ENCODE results near the gene ZNF474. TPM values are rescaled to one million over a fixed set of nuclear protein-coding genes. Genes with fewer than 3 reads are reported as not detected.

ZNF474 gene
- total and polyA plus RNA-seq, 2 of the 4 experiments (the other 2 are of a cell fraction) = 0.24 to 0.54 TPM

DNA sequence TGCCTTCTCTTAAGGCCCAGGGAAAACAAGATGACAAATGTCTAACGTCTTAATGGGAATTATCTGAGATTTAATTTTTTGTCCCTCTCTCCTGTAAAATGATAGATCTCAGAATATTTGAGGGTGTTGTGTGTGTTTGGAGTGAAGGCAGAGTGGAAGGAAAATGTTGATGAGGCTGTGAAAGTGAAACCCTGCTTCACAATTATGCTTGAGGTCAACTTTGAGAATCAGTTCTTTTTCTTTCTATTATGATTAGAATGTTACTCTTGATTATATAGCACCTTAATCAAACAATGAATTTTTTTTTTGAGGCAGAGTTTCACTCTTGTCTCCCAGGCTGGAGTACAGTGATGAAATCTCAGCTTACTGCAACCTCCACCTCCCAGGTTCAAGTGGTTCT lies 45.8 kb upstream of the ZNF474 start:
- H3K56ac ChIP-seq (ENCODE audit: extremely low read depth, insufficient read depth, low read length) = no peak overlapping the region
- peak overlapping the region; percentile 34 for H2BK5ac ChIP-seq (ENCODE audit: low read depth, low read length, poor library complexity, severe bottlenecking)
- H3K4me1 ChIP-seq (ENCODE audit: control insufficient read depth, insufficient read depth, low read length) = peaks cover 6% of the 10 kb centered on the region; the same call in 1 of the 2 replicates
- no peaks in the 10 kb centered on the region for H3K27me3 ChIP-seq (ENCODE audit: control insufficient read depth, insufficient read depth, low read length)
- no peak overlapping the region for H3K9ac ChIP-seq (ENCODE audit: low read depth, low read length)
- TF ChIP-seq, protein P1, sequence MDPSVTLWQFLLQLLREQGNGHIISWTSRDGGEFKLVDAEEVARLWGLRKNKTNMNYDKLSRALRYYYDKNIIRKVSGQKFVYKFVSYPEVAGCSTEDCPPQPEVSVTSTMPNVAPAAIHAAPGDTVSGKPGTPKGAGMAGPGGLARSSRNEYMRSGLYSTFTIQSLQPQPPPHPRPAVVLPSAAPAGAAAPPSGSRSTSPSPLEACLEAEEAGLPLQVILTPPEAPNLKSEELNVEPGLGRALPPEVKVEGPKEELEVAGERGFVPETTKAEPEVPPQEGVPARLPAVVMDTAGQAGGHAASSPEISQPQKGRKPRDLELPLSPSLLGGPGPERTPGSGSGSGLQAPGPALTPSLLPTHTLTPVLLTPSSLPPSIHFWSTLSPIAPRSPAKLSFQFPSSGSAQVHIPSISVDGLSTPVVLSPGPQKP (IDR thresholded peaks at IDR 0.05; ENCODE audit: borderline replicate concordance, low read depth, low read length) = no peak
- no peak for TF ChIP-seq BHLHE40 (IDR thresholded peaks at IDR 0.05; ENCODE audit: low read depth, low read length)
- TF ChIP-seq MAZ (IDR thresholded peaks at IDR 0.05; ENCODE audit: borderline replicate concordance, low read depth, low read length) = no peak
- no peak for TF ChIP-seq SMC3 (IDR thresholded peaks at IDR 0.05; ENCODE audit: low read depth, low read length)
- no peak for TF ChIP-seq MXI1 (IDR thresholded peaks at IDR 0.05; ENCODE audit: borderline replicate concordance, low read depth, low read length)
- TF ChIP-seq CHD1 (IDR thresholded peaks at IDR 0.05; ENCODE audit: low read depth, low read length) = no peak
- no peak for TF ChIP-seq POLR2A (IDR thresholded peaks at IDR 0.05; ENCODE audit: low read depth, low read length)
- TF ChIP-seq RFX5 (IDR thresholded peaks at IDR 0.05; ENCODE audit: low read depth, low read length) = no peak
- TF ChIP-seq, protein P2, sequence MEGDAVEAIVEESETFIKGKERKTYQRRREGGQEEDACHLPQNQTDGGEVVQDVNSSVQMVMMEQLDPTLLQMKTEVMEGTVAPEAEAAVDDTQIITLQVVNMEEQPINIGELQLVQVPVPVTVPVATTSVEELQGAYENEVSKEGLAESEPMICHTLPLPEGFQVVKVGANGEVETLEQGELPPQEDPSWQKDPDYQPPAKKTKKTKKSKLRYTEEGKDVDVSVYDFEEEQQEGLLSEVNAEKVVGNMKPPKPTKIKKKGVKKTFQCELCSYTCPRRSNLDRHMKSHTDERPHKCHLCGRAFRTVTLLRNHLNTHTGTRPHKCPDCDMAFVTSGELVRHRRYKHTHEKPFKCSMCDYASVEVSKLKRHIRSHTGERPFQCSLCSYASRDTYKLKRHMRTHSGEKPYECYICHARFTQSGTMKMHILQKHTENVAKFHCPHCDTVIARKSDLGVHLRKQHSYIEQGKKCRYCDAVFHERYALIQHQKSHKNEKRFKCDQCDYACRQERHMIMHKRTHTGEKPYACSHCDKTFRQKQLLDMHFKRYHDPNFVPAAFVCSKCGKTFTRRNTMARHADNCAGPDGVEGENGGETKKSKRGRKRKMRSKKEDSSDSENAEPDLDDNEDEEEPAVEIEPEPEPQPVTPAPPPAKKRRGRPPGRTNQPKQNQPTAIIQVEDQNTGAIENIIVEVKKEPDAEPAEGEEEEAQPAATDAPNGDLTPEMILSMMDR (conservative IDR thresholded peaks at IDR 0.05; ENCODE audit: low read depth, low read length) = no peak
- TF ChIP-seq FOS (IDR thresholded peaks at IDR 0.05; ENCODE audit: low read depth, low read length) = no peak
- no peak for TF ChIP-seq MAFK (IDR thresholded peaks at IDR 0.05; ENCODE audit: low read depth, low read length)
- TF ChIP-seq RCOR1 (IDR thresholded peaks at IDR 0.05; ENCODE audit: insufficient replicate concordance, low read length) = no peak
- no peak for TF ChIP-seq USF2 (IDR thresholded peaks at IDR 0.05; ENCODE audit: low read depth, low read length)
- TF ChIP-seq CEBPB (IDR thresholded peaks at IDR 0.05; ENCODE audit: low read depth, low read length) = no peak
- TF ChIP-seq RAD21 (IDR thresholded peaks at IDR 0.05; ENCODE audit: low read length) = no peak
- TF ChIP-seq NFE2L2 (IDR thresholded peaks at IDR 0.05; ENCODE audit: low read depth, low read length) = no peak
- no CpG with 5 or more reads among the region's 1 CpG for WGBS, 2 experiments (ENCODE audit: extremely low coverage in 2 of 2, insufficient read length in 1 of 2)
- no peak overlapping the region for H2AK5ac ChIP-seq (ENCODE audit: low read depth, low read length)
- dilution Hi-C loops (cut with HindIII; ENCODE audit: low sequenced_read_pairs, unreplicated experiment) (no loop called here), intact Hi-C loops (cut with micrococcal nuclease) (no loop called here), in situ Hi-C loops (cut with MboI; ENCODE audit: low sequenced_read_pairs) (no loop called here)
- H2BK120ac ChIP-seq (ENCODE audit: low read depth, low read length) = no peak overlapping the region
- POLR2A ChIA-PET (ENCODE audit: unreplicated experiment) = no interaction called here
- no peak overlapping the region for H2AK9ac ChIP-seq (replicated peaks; ENCODE audit: low read depth, low read length, poor library complexity)
- DNase-seq (no peak), ATAC-seq (ENCODE audit: low read depth) (no peak)
- no peak overlapping the region for H3K4me3 ChIP-seq (ENCODE audit: insufficient read depth, low read depth, low read length)
- peaks cover 3% of the 10 kb centered on the region; the same call in 1 of the 2 replicates for H3K9me1 ChIP-seq (ENCODE audit: insufficient read depth, low read length)
- H2AFZ ChIP-seq (replicated peaks; ENCODE audit: low read length, poor library complexity) = no peak overlapping the region
- peak overlapping the region; percentile 12; the same call in 1 of the 2 replicates for H3K18ac ChIP-seq (ENCODE audit: low read depth, low read length)
- CTCF ChIA-PET = interaction anchor here (1.5 kb wide), 1 partner anchor 18 kb away, joined by 3 read pairs; no protein-coding TSS in a partner anchor
- no TSS peak for BruUV-seq (replicated peaks)
- H3K36me3 ChIP-seq (ENCODE audit: control insufficient read depth, insufficient read depth, low read length) = no peaks in the 10 kb centered on the region
- H3K4me2 ChIP-seq (ENCODE audit: low read depth, low read length) = peak overlapping the region; percentile 38; the same call in 1 of the 2 replicates
- peaks cover 11 to 14% of the 10 kb centered on the region in 2 experiments for H3K79me1 ChIP-seq (ENCODE audit: low read depth in 1 of 2, low read length in 2 of 2)
- H2BK20ac ChIP-seq (ENCODE audit: low read depth, low read length) = no peak overlapping the region
- H4K8ac ChIP-seq (ENCODE audit: low read depth in 2 of 2, low read length in 2 of 2) = no peak overlapping the region
- H3K14ac ChIP-seq (replicated peaks; ENCODE audit: low read depth, low read length) = no peak overlapping the region
- no peaks in the 10 kb centered on the region for H3K9me3 ChIP-seq (ENCODE audit: control insufficient read depth, insufficient read depth, low read length)
- H3K4ac ChIP-seq (ENCODE audit: low read depth, low read length) = no peak overlapping the region
- H3K23ac ChIP-seq (ENCODE audit: low read depth, low read length) = no peak overlapping the region
- H4K91ac ChIP-seq (ENCODE audit: insufficient read depth, low read depth, low read length) = no peak overlapping the region
- H2BK15ac ChIP-seq (ENCODE audit: low read depth, low read length) = no peak overlapping the region; the same call in 2 of the 3 replicates
- H4K5ac ChIP-seq (ENCODE audit: low read depth, low read length) = no peak overlapping the region; the same call in 1 of the 2 replicates
- no peak overlapping the region for H3K27ac ChIP-seq (ENCODE audit: insufficient read depth, low read length)
- H4K20me1 ChIP-seq (ENCODE audit: insufficient read depth, low read length) = no peaks in the 10 kb centered on the region
